Cardiac muscle cell (in vitro differentiated cells and primary cell): ENCODE measurements around the gene SLFNL1. TPM values are rescaled to one million over a fixed set of nuclear protein-coding genes. Genes with fewer than 3 reads are reported as not detected.

Source experiments
- DNase-seq, 2 donors: peaks; one replicate each; pipeline versions ENCODE4 v3.0.0 to v3.0.0-alpha.2; 2010 to 2017; ENCODE audit warnings: low read depth in 1 of 2, low spot score in 1 of 2
- H3K27ac ChIP-seq: fragments of 200-600 bp; sonication (generic); 2 replicates; pipeline ENCODE4 v1.5.1; 2016
- H3K27me3 ChIP-seq: fragments of 200-600 bp; sonication (generic); 2 replicates; pipeline ENCODE4 v1.6.0; 2016; ENCODE audit warnings: control low read depth
- H3K36me3 ChIP-seq: fragments of 200-600 bp; sonication (generic); 2 replicates; pipeline ENCODE4 v1.5.1; 2016; ENCODE audit warnings: control low read depth
- H3K4me1 ChIP-seq: fragments of 200-600 bp; sonication (generic); 2 replicates; pipeline ENCODE4 v1.8.1; 2017; ENCODE audit warnings: low read depth, mild to moderate bottlenecking, mixed run types
- H3K4me3 ChIP-seq: fragments of 200-600 bp; sonication (generic); 2 replicates; pipeline ENCODE4 v1.5.1; 2016; ENCODE audit warnings: mild to moderate bottlenecking
- H3K9me3 ChIP-seq: fragments of 200-600 bp; sonication (generic); 2 replicates; pipeline ENCODE4 v1.5.1; 2017; ENCODE audit warnings: low read depth, mild to moderate bottlenecking, control low read depth
- polyA plus RNA-seq: library from polyadenylated mRNA; unstranded; fragments of >200 nt; fragmentation: Nextera tagmentation; extraction: Ambion mirVana; gene quantifications from 2 replicates; pipeline ENCODE4 v1.2.1, GENCODE V29; 2016
- total RNA-seq: library from RNA; depleted of rRNA; stranded (reverse); fragments of >200 nt; gene quantifications from 2 replicates; pipeline ENCODE4 v1.2.3, GENCODE V29; 2016
- TF ChIP-seq, protein P1 (sequence below): IDR thresholded peaks from 2 replicates; pipeline ENCODE4 v1.5.1; 2012; ENCODE audit warnings: low read depth, mild to moderate bottlenecking, low read length

The SLFNL1 gene
- total and polyA plus RNA-seq, 2 experiments from 2014 or later = 0.73 to 3.0 TPM

DNA sequence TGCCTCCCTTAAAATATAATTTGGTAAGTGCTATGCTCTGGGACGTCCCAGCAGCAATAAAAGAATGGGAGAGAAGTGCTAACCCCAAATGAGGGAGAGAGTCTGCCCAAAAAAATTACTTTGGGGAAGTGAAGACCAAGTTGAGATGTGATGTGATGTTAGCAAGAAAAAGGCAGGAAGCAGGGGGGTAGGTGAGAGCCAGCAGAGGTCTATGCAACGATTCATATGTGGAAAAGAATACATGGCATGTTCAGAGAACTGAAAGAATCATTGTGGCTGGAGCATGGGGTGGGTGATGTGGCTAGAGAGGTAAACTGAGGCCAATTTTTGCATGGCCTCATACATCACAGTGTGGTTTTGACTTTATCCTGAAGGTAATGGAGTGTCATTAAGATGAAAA is 47.6 kb downstream of the SLFNL1 start:
- Histone ChIP-seq H3K9me3 (no peaks in the 10 kb centered on the region), H3K27ac (no peak overlapping the region), H3K36me3 (no peaks in the 10 kb centered on the region), H3K4me1 (no peaks in the 10 kb centered on the region), H3K27me3 (no peaks in the 10 kb centered on the region), H3K4me3 (no peak overlapping the region)
- TF ChIP-seq, protein P1, sequence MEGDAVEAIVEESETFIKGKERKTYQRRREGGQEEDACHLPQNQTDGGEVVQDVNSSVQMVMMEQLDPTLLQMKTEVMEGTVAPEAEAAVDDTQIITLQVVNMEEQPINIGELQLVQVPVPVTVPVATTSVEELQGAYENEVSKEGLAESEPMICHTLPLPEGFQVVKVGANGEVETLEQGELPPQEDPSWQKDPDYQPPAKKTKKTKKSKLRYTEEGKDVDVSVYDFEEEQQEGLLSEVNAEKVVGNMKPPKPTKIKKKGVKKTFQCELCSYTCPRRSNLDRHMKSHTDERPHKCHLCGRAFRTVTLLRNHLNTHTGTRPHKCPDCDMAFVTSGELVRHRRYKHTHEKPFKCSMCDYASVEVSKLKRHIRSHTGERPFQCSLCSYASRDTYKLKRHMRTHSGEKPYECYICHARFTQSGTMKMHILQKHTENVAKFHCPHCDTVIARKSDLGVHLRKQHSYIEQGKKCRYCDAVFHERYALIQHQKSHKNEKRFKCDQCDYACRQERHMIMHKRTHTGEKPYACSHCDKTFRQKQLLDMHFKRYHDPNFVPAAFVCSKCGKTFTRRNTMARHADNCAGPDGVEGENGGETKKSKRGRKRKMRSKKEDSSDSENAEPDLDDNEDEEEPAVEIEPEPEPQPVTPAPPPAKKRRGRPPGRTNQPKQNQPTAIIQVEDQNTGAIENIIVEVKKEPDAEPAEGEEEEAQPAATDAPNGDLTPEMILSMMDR = no peak
- DNase-seq = no peak

DNA sequence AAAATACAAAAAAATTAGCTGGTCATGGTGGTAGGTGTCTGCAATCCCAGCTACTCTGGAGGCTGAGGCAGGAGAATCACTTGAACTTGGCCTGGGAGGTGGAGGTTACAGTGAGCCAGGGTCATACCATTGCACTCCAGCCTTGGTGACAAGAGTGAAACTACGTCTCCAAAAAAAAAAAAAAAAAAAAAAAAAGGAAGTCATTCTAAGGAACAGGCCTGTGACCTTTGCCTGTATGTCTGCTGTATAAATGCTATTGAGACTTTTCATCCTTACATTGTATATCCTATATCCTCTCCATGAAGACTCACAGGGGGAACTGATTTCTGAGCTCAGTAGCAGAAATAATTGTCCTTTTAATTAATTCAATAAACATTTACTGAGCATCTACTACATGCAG is 49.6 kb downstream of the SLFNL1 start:
- no peaks in the 10 kb centered on the region for H3K4me1 ChIP-seq
- H3K36me3 ChIP-seq = no peaks in the 10 kb centered on the region
- no peak overlapping the region for H3K27ac ChIP-seq
- H3K27me3 ChIP-seq = no peaks in the 10 kb centered on the region
- DNase-seq = no peak
- no peaks in the 10 kb centered on the region for H3K9me3 ChIP-seq
- TF ChIP-seq, protein P1 = no peak
- H3K4me3 ChIP-seq = no peak overlapping the region

DNA sequence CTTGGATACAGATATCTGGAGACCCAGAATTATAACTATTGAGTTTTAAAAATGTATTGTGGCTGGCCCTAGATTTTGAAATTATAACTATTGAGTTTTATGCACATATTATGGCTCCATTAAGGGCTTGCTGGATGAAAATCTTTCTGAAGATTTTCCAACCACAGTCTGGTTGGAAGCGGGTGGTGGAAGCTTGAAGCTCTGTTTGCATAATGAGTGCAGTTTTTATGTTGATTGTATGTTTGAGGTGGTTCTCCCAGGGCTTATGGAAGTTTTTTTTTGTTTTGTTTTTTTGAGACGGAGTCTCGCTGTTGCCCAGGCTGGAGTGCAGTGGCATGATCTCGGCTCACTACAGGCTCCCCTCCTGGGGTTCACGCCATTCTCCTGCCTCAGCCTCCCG is 52.1 kb downstream of the SLFNL1 start:
- no peak overlapping the region for H3K27ac ChIP-seq

DNA sequence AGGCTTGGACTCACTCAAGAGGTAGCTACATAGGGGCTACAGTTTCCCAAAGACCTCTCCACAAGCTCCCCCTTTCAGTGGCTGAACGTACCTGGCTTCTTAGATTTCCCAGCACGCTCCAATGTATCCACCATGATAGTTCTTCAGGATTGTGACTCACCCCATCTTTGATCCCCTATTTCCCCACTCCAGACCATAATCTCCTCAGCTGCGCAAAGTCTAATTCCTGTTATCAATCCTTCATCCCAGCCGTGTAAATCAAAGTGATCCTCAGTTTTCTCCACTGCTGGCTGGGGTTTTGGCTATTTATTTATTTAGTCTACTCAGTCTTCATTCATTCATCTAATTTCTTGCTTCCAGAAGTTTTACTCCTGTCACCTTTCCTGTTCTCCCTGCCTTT is 55.1 kb downstream of the SLFNL1 start:
- DNase-seq = no peak
- Histone ChIP-seq H3K4me1 (no peaks in the 10 kb centered on the region), H3K36me3 (no peaks in the 10 kb centered on the region), H3K27me3 (no peaks in the 10 kb centered on the region), H3K27ac (no peak overlapping the region), H3K9me3 (no peaks in the 10 kb centered on the region), H3K4me3 (no peak overlapping the region)
- TF ChIP-seq, protein P1 = no peak

More for the DNA sequence above, 52.1 kb downstream of the SLFNL1 start:
- Histone ChIP-seq H3K4me1 (no peaks in the 10 kb centered on the region), H3K27me3 (no peaks in the 10 kb centered on the region), H3K9me3 (no peaks in the 10 kb centered on the region), H3K4me3 (no peak overlapping the region), H3K36me3 (no peaks in the 10 kb centered on the region)
- TF ChIP-seq, protein P1 = no peak
- no peak for DNase-seq

Other genes with a start within 250 kb of the SLFNL1 start
- 1.3 and 3.7 TPM in 2 replicates for gene KCNQ4, start 237.9 kb downstream of the SLFNL1 start, total RNA-seq
- 0.13 and 1.0 TPM in 2 replicates for gene KCNQ4, start 237.9 kb downstream of the SLFNL1 start, polyA plus RNA-seq
- gene CITED4, start 159.4 kb downstream of the SLFNL1 start, total RNA-seq = 92.7 and 98.6 TPM in 2 replicates
- 180 and 207 TPM in 2 replicates for gene CITED4, start 159.4 kb downstream of the SLFNL1 start, polyA plus RNA-seq
- gene CTPS1, start 42.0 kb downstream of the SLFNL1 start, total RNA-seq = 18.7 and 25.2 TPM in 2 replicates
- 26.0 and 38.0 TPM in 2 replicates for gene CTPS1, start 42.0 kb downstream of the SLFNL1 start, polyA plus RNA-seq
- gene SCMH1, start 220.6 kb upstream of the SLFNL1 start, total RNA-seq = 95.4 and 147 TPM in 2 replicates
- gene SCMH1, start 220.6 kb upstream of the SLFNL1 start, polyA plus RNA-seq = 126 and 197 TPM in 2 replicates